KBM-7 (cell line): ENCODE measurements around the gene XCR1.

Experiments used
- DNase-seq: peaks from one replicate; pipeline ENCODE4 v3.0.0-alpha.2; 2015
- in situ Hi-C: fragments of 300-500 bp; cut with MboI; formaldehyde crosslinking; loops from 2 replicates; pipeline ENCODE4 v1.14.3; 2020; ENCODE audit warnings: low sequenced_read_pairs, low pct_unique_long_range_greater_than_20kb, mixed read lengths

Gene XCR1

DNA sequence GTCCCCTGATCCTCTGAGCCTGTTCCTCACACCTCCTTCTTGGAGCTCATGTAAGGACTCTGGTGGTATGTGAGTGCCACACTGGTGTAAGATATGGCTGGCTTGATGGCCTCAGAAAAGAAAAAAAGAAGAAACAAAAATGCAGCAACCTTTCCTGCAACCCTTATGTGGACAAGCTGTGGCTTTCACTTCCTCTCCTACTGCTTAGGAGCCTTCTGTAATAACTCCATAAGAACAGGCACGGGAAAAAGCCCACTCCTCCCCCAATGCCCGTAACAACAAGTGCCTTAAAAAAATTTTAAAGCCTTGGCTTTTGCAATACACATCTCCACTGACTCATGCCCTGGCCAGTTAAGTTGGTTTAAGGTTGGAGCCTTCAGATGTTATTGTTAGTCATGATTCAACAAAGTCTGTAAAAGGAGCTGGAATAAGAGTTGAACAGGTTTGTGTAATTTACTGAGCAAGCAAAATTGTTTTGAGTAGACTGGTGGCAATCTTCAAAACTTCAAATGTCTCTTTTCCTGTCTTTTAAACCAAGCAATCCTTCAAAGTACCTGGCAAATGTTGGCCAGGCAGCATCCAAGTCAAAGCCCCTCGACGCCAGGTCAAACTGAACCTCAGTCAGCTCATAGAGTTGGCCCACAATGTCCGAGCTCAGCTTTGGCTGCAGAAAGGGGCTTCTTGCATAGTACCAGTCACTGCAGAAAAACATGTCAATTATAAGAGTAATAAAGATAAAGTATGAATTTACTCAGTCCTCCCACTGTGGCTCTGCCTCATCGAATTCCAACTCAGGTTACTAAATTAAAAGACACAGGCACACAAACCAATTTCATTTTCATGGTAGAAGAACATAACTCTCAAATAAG, 54.5 kb downstream of the XCR1 start:
- in situ Hi-C loops = no loop called here
- peak; percentile 85 for DNase-seq

DNA sequence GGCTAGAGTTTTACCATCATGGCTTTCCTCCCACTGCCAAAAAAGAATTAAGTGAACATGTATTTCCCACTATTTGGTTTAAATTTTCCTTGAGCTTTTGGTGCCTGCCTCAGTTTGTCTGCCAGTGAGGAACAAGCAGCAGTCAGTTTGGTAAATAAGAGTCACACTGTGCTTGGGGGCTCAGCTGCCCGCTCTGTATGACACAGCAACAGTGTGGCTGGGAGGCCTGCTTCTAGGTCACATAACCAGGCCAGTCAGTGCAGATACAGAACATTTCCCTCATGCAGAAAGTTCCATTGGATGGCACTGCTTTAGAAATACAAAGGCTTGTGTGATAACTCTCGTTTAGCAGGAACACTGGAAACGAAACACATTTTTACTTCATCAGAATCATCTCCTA, 57.3 kb downstream of the XCR1 start:
- in situ Hi-C loops = no loop called here
- no peak for DNase-seq

DNA sequence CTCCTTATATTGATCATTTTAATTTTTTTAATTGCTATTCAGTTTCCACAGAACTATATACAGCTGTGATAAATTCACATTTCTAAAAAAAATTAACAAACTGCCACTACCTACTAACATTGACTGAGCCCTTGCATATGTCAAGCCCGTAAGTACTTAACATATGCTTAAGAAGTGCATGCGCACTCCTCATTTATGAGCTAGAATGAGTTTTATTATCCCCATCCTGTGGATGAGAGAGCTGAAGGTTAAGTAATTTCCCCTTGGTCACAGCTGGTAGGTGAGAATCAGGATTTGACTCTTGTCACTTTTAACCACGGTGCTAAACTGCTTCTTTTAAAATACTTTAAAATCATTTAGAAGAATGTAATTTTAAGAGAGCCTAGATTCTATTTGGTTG, 58.2 kb downstream of the XCR1 start:
- no peak for DNase-seq
- in situ Hi-C loops = no loop called here

GRCh38 chr3:45968706-45969105, 58.6 kb downstream of the XCR1 start:
- in situ Hi-C loops = no loop called here
- DNase-seq = no peak

GRCh38 chr3:45968149-45968548, 59.1 kb downstream of the XCR1 start:
- in situ Hi-C loops = no loop called here
- no peak for DNase-seq

GRCh38 chr3:45967724-45968123, 59.6 kb downstream of the XCR1 start:
- in situ Hi-C loops = no loop called here
- DNase-seq = no peak
